GM10248 (cell line): Measurements from ENCODE around the gene HOXA13.

Source experiments
- CTCF ChIA-PET: fragments of 300-600 bp; sonication (Branson Sonifier 250); formaldehyde crosslinking; extraction: SDS; loops from one replicate; lab custom pipeline; 2021; ENCODE audit warnings: antibody characterized with exemption; lab: Yijun Ruan, JAX
- POLR2A ChIA-PET: fragments of 350-650 bp; sonication (Branson Sonifier 250); formaldehyde crosslinking; extraction: SDS; loops from one replicate; lab custom pipeline; 2020; ENCODE audit warnings: antibody characterized with exemption; lab: Yijun Ruan, JAX
- DNase-seq: peaks from one replicate; pipeline ENCODE4 v3.0.0; 2012; ENCODE audit errors: extremely low spot score
- CTCF ChIP-seq: IDR thresholded peaks from 2 replicates; pipeline ENCODE4 v1.5.1; 2012; ENCODE audit warnings: mild to moderate bottlenecking, low read depth; ENCODE audit errors: extremely low read depth, missing control alignments, control extremely low read depth

HOXA13 gene

DNA sequence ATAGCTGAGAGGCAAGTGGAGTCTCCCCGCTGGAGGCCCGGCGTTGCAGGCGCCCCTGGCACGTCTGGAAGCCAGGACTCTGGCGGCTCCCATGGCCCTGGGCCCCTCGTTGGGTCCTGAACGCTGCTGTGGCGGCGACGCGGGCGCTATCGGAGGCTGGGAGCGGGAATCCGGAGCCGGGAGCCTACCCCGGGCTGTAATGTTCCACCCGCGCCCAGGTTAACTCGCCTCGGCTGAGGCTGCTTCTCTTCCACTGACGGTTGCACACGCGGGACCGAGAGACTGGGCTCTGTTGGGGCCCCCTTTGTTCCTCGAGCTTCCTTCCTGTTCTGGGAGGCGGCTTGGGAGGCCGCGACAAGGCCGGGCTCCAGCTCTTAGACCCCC is 55.1 kb downstream of the HOXA13 start:
- TF ChIP-seq CTCF = no peak
- POLR2A ChIA-PET = no interaction called here
- CTCF ChIA-PET = interaction anchor here (1.0 to 1.8 kb wide), 2 partner anchors 15 to 463 kb away, joined by 3 to 6 read pairs; no protein-coding TSS in a partner anchor
- DNase-seq = no peak
